Stimulated activated CD8-positive, alpha-beta memory T cell treated with anti-CD3 and anti-CD28 coated beads, Interleukin-2, amount 100 ng/mL, for 1 hour (primary cell): ENCODE data around the gene F5.
"Not testable (repeated sequence)": the region's sequence is repeated elsewhere in the genome, so short reads cannot be mapped to it uniquely, and the experiment has no call there.

Source experiments
- DNase-seq, 2 donors: peaks; one replicate each; pipeline ENCODE4 v3.0.0-alpha.2; 2020; ENCODE audit warnings: low read depth in 2 of 2

The F5 gene

GRCh38 chr1:169545472-169545871 lies 40.8 kb downstream of the F5 start:
- DNase-seq: no peak

GRCh38 chr1:169538998-169539871 lies 47.0 kb downstream of the F5 start:
- no peak for DNase-seq

- no peak for DNase-seq
Measured at GRCh38 chr1:169534653-169535052, 51.6 kb downstream of the F5 start.

GRCh38 chr1:169533528-169534190 lies 52.6 kb downstream of the F5 start:
- not testable (repeated sequence) for DNase-seq

- DNase-seq: no peak
Measured at GRCh38 chr1:169530448-169530847, 55.8 kb downstream of the F5 start.

GRCh38 chr1:169529068-169529642 lies 57.1 kb downstream of the F5 start:
- DNase-seq: no peak

- DNase-seq: no peak
Measured at GRCh38 chr1:169528215-169529067, 57.8 kb downstream of the F5 start.

GRCh38 chr1:169527451-169528214 lies 58.6 kb downstream of the F5 start:
- no peak for DNase-seq

GRCh38 chr1:169527001-169527400 lies 59.3 kb downstream of the F5 start:
- no peak for DNase-seq

GRCh38 chr1:169526120-169526832 lies 60.0 kb downstream of the F5 start:
- no peak for DNase-seq

GRCh38 chr1:169525391-169525790 lies 60.9 kb downstream of the F5 start:
- DNase-seq: no peak

- DNase-seq: no peak
Measured at GRCh38 chr1:169523904-169524303, 62.4 kb downstream of the F5 start.

GRCh38 chr1:169521226-169521625 lies 65.1 kb downstream of the F5 start:
- no peak for DNase-seq

GRCh38 chr1:169517558-169518186 lies 68.6 kb downstream of the F5 start:
- DNase-seq: no peak

GRCh38 chr1:169515641-169516040 lies 70.6 kb downstream of the F5 start:
- no peak for DNase-seq

GRCh38 chr1:169514566-169515270 lies 71.6 kb downstream of the F5 start:
- DNase-seq: no peak

- no peak for DNase-seq
Measured at GRCh38 chr1:169513208-169513607, 73.1 kb downstream of the F5 start.

GRCh38 chr1:169511316-169512005 lies 74.8 kb downstream of the F5 start:
- no peak for DNase-seq

GRCh38 chr1:169510060-169510459 lies 76.2 kb downstream of the F5 start:
- DNase-seq: no peak
